IPS-18c (cell line): ENCODE measurements around the gene GSTA5.
"Not testable (repeated sequence)": the region's sequence is repeated elsewhere in the genome, so short reads cannot be mapped to it uniquely, and the experiment has no call there.

Experiments used
- H3K4me3 ChIP-seq: 2 replicates; pipeline ENCODE4 v1.7.0; 2013; ENCODE audit warnings: low read depth, mild to moderate bottlenecking, low read length, moderate library complexity; ENCODE audit not compliant: insufficient read depth
- H3K9me3 ChIP-seq: one replicate; pipeline ENCODE4 v1.6.1; 2013; ENCODE audit warnings: mild to moderate bottlenecking, low read length, moderate library complexity; ENCODE audit not compliant: control insufficient read depth, insufficient read depth

The GSTA5 gene

DNA sequence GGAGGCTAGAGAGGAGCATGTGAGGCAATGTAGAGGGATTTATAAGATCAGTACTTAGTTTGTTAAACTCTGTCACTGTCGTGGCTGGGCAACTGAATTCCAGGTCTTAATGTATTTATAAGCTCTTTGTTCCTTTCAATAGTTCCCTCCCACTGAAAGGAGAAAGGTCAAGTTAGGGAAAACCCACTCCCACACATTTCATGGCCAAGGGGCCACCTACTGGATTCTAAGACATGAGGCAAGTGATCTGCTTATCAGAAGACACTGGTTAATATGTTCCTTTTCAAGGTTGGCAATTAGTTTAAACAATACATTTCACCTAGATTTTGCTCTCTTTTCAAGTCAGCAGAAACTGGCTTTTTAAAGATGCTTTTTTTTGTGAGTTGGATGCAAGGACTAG is 5.4 kb upstream of the GSTA5 start:
- peaks cover 2% of the 10 kb centered on the region for H3K9me3 ChIP-seq
- H3K4me3 ChIP-seq = no peak overlapping the region

- Histone ChIP-seq H3K4me3 (no peak overlapping the region), H3K9me3 (peaks cover 2% of the 10 kb centered on the region)
Measured at GRCh38 chr6:52843605-52844004, 3.0 kb upstream of the GSTA5 start.

DNA sequence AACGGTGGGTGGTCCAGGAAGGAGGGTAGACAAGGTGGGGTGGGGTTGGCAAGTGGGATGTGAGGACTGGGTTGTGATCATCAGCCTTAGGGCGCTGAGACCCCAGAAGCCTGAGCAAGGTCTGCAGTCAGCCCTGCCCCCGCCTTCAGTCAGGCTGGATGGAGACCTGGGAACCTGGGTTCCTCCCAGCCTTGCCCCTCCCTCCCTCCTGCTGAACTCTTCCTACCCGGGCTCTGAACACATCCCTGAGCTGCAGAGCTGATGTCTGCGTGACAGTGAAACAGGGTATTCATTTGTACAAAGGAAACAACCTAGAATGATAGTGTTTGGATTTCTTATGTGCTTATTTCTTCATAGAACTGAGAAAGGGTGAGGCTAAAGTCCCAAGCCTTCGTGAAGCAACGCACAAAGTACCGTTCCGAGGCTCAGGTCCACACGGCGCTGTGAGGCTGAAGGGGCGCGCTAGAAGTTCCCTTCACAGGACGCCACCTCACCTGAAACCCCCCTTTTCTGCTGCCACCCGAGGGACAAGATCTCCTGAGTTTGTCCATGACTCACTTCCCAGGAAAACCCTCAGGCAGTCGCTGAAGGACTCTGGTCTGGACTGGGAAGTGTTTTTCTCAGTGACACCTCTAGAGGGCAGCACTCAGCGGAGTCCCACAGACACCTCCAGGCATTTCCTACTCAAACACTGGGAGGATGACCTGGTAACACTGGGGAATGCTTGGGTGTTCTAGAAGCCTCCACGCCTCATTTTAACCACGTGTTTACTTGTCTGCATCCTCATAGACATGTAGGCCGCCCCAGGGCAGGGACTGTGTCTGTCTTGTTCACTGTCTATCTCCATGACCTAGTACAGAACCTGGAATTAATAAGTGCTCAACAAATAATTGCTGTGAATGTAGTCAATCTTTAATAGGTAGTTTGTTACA is 1.2 kb downstream of the GSTA5 start:
- H3K9me3 ChIP-seq = no peaks in the 10 kb centered on the region
- no peak overlapping the region for H3K4me3 ChIP-seq

DNA sequence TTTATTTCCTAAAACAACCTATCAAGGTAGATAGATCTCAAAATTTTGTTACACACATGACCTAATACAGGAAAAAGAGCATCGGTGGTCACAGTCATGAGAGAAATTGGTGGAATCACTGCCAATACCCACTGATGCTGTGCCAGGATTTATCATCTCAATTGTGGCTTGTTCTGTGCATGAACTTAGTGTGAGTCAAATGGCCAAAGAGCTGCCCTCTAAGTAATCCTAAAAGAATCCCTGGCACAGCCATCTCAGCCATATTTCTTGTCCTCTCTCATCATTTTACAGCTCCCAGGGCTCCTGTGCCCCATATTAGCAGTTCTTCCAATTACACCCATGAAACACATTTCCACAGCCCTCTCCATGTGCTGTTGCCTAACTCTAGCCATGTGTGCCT is 6.1 kb downstream of the GSTA5 start:
- Histone ChIP-seq H3K9me3 (no peaks in the 10 kb centered on the region), H3K4me3 (no peak overlapping the region)

DNA sequence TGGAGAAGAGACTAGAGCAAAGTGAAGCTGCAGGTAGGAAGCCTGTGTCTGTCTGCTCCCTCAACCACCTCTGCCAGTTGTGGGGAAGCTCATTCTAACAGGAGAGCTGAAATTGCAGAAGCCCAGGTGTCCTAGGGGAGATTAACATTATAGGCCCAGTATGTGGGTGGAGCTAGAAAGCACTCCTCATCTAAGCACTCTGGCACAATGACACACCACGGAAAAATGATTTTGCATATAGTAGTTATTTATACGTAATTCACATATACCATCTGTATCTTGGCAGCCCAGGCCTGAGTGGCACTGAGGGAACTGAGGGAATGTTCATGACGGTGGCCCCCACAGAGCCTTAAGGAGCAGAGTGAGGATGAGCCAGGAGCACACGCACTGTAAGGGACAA is 9.7 kb downstream of the GSTA5 start:
- not testable (repeated sequence) for H3K9me3 ChIP-seq, H3K4me3 ChIP-seq

GRCh38 chr6:52829046-52829817 is 11.4 kb downstream of the GSTA5 start:
- Histone ChIP-seq H3K9me3 (peaks cover 5% of the 10 kb centered on the region), H3K4me3 (no peak overlapping the region)

DNA sequence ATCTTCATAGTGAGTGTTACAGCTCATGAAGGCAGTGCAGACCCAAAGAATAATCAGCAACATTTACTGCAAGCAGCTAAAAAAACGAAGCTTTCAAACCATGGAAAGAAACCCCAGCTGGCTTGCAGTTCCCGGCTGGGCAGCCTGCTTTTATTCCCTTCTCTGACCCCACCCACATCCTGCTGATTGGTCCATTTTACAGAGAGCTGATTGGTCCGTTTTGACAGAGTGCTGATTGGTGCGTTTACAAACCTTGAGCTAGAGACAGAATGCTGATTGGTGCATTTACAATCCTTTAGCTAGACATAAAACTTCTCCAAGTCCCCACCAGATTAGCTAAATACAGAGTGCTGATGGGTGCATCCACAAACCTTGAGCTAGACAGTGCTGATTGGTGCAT is 12.0 kb downstream of the GSTA5 start:
- H3K9me3 ChIP-seq, H3K4me3 ChIP-seq: not testable (repeated sequence)

DNA sequence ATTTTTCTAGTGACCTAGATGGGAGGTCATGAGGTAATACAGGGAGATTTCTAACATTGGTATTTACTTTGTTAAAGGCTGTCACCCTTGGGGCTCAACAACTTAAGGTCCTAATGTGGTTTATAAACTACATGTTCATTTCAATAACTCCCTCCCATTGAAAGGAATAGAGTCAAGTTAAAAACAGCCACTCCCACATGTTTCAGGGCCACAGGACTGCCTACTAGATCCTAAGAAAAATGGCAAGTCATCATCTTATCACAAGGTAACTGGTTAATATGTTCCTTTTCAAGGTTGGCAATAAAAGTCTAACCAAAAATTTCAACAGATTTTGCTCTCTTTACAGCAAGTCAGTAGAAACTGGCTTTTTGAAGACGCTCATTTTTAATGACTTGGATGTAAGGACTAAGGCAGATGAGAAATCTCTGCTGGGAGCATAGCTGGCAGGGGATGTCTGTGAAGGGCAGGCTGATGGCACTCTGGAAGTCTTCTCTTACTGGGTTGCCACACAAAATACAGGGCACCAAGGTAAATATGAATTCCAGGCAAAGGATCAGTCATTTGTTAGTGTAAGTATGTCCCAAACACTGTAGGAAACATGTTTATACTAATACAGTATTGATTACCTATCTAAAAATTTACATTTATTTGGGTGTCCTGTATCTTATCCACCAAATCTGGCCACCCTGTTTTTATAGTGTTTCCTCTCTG is 13.4 kb downstream of the GSTA5 start:
- not testable (repeated sequence) for H3K4me3 ChIP-seq, H3K9me3 ChIP-seq

DNA sequence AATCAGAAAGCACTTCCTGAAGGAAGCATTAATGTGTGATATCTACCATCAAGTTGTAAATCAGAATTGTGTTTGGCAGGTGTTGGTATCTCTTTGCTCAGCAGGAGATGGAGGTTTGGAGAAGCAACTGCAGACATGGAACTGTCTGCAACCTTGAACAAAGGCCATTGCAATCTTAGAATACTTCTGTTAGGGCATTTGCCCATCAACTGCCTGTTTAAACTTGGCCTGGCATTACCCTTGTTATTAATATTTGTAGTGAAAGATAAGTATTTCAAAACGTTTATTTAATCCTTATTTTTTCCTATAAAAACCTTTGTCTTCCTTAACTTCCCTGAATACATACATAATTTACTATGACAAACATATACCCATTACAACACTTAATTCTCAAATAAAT is 14.1 kb downstream of the GSTA5 start:
- Histone ChIP-seq H3K9me3 (peaks cover 5% of the 10 kb centered on the region), H3K4me3 (no peak overlapping the region)

- not testable (repeated sequence) for H3K9me3 ChIP-seq, H3K4me3 ChIP-seq
Measured at GRCh38 chr6:52825900-52826459, 14.6 kb downstream of the GSTA5 start.

DNA sequence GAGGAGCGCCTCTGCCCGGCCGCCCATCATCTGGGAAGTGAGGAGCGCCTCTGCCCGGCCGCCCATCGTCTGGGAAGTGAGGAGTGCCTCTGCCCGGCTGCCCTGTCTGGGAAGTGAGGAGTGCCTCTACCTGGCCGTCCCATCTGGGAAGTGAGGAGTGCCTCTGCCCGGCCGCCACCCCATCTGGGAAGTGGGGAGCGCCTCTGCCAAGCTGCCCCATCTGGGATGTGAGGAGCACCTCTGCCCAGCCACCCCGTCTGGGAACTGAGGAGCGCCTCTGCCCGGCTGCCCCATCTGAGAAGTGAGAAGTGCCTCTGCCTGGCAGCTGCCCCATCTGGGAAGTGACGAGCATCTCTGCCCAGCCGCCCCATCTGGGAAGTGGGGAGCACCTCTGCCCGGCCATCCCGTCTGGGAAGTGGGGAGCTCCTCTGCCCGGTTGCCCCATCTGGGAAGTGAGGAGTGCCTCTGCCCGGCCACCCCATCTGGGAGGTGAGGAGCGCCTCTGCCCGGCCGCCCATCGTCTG is 15.3 kb downstream of the GSTA5 start:
- not testable (repeated sequence) for H3K4me3 ChIP-seq, H3K9me3 ChIP-seq

- Histone ChIP-seq H3K4me3 (no peak overlapping the region), H3K9me3 (peaks cover 5% of the 10 kb centered on the region)
Measured at GRCh38 chr6:52821842-52822241, 18.8 kb downstream of the GSTA5 start.

- H3K4me3 ChIP-seq = no peak overlapping the region
- H3K9me3 ChIP-seq = no peaks in the 10 kb centered on the region
Measured at GRCh38 chr6:52820198-52820597, 20.4 kb downstream of the GSTA5 start.

- Histone ChIP-seq H3K9me3 (no peaks in the 10 kb centered on the region), H3K4me3 (no peak overlapping the region)
Measured at GRCh38 chr6:52815167-52816092, 25.2 kb downstream of the GSTA5 start.

DNA sequence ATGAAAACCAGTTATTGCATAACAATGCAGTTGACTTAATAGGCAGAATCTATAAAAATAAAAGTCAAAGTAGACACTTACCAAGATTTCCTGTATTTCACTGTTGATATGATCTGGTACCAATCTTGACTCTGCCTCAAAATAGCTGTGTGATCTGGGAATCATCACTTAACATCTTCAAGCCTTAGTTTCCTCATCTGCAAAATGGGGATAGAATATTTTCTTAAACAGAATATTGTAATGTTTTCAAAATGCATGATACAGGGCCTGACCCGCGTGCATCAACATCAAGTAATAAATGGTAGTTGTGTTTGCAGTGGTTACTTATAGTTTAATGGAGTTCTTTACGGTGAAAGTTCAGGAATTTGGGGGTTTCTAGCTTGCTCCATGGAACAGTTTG is 26.1 kb downstream of the GSTA5 start:
- H3K9me3 ChIP-seq, H3K4me3 ChIP-seq: not testable (repeated sequence)

DNA sequence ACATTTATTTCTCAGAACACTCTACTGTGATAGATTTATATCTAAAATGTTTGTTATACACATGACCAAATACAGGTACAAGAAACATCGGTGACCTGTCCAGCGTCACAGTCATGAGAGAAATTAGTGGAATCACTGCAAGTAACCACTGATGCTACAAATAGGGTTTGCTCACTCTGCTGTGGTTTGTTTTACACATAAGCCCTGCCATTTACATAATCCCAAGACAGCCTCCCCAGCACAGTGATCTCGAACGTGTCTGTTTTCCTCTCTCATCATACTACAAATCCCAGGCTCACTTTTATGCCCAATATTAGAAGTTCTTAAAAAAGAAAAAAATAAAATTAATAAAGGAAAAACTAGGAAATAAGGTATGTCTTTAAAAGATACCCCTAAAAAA is 30.8 kb downstream of the GSTA5 start:
- not testable (repeated sequence) for H3K9me3 ChIP-seq

More for the DNA sequence above, 30.8 kb downstream of the GSTA5 start:
- not testable (repeated sequence) for H3K4me3 ChIP-seq
